ENCODE measurements around the gene PDIA5. TPM values are rescaled to one million over a fixed set of nuclear protein-coding genes. Genes with fewer than 3 reads are reported as not detected.

The PDIA5 gene
- total RNA-seq, 1 experiment from 2014 or later = 28.6 TPM

DNA sequence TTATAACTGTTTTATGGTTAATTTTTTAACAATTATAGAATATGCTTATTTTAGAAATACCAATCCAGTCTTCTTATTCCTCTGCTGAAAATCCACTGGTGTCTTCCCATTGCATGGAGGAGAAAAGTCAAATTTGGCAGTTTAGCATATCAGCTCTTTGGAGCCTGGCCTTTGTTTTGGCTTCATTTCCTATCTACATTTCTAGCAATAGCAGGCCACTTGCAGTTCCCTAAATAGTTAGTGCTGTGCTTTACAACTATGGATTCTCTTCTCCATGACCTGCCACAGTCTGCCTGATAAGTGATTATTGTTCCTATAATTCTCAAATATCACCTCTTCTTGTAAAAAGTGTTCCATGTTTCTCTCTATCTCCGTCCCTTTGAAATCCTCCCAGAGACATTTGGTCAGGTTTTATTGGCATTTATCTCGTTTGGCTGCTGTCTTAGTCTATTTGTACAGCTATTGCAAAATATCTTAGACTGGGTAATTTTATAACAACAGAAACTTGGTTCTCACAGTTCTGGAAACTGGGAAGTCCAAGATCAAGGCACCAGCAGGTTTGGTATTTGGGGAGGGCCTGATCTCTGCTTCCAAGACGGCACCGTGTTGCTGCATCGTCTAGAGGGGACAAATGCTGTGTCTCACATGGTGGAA is 126.8 kb downstream of the PDIA5 start:
- BruUV-seq (replicated peaks) = no TSS peak
- ChIA-PET POLR2A (ENCODE audit: low non-redundant PET) (no interaction called here), CTCF (no interaction called here)
- H3K4me3 ChIP-seq (ENCODE audit: low read depth, low read length, poor library complexity, severe bottlenecking) = no peak overlapping the region
- no peaks in the 10 kb centered on the region for H3K9me3 ChIP-seq (ENCODE audit: low read depth, low read length, poor library complexity, severe bottlenecking)
- no peaks in the 10 kb centered on the region for H3K4me1 ChIP-seq (ENCODE audit: insufficient read depth, low read length, poor library complexity, severe bottlenecking)
- H3K27me3 ChIP-seq (replicated peaks; ENCODE audit: insufficient read depth, low read depth, low read length, poor library complexity) = no peaks in the 10 kb centered on the region
- no peak overlapping the region for H3K27ac ChIP-seq (ENCODE audit: low read depth, low read length, poor library complexity, severe bottlenecking)
- intact Hi-C loops (cut with micrococcal nuclease; ENCODE audit: unreplicated experiment) = no loop called here
- no peaks in the 10 kb centered on the region for H3K36me3 ChIP-seq (ENCODE audit: insufficient read depth, low read length, poor library complexity, severe bottlenecking)
- TF ChIP-seq, protein P1, sequence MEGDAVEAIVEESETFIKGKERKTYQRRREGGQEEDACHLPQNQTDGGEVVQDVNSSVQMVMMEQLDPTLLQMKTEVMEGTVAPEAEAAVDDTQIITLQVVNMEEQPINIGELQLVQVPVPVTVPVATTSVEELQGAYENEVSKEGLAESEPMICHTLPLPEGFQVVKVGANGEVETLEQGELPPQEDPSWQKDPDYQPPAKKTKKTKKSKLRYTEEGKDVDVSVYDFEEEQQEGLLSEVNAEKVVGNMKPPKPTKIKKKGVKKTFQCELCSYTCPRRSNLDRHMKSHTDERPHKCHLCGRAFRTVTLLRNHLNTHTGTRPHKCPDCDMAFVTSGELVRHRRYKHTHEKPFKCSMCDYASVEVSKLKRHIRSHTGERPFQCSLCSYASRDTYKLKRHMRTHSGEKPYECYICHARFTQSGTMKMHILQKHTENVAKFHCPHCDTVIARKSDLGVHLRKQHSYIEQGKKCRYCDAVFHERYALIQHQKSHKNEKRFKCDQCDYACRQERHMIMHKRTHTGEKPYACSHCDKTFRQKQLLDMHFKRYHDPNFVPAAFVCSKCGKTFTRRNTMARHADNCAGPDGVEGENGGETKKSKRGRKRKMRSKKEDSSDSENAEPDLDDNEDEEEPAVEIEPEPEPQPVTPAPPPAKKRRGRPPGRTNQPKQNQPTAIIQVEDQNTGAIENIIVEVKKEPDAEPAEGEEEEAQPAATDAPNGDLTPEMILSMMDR (conservative IDR thresholded peaks at IDR 0.05; ENCODE audit: low read depth, low read length) = no peak
- TF ChIP-seq EZH2 (IDR thresholded peaks at IDR 0.05; ENCODE audit: borderline replicate concordance, low read depth, low read length, poor library complexity, severe bottlenecking) = no peak
- DNase-seq (ENCODE audit: low spot score) = no peak

DNA sequence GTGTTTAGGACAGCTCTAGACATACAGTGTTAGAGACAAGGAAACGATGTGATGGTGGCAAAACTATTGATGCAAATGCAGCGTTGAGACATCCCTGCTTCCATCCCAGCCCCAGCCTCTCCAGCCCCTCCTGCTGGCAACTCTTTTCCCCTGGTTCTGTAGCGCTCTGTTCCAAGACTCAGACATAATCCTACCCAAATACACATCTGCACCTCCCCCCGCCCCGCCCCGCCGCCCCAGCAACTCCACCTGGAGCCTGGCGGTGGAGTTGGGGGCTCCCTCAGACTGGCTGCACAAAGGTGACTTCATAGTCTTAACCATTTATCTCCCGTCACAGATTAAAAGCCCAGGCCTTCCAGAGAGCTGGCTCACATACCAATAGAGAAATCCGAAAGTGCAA is 127.7 kb downstream of the PDIA5 start:
- ChIA-PET CTCF (no interaction called here), POLR2A (ENCODE audit: low non-redundant PET) (no interaction called here)
- Histone ChIP-seq H3K27ac (ENCODE audit: low read depth, low read length, poor library complexity, severe bottlenecking) (no peak overlapping the region), H3K9me3 (ENCODE audit: low read depth, low read length, poor library complexity, severe bottlenecking) (no peaks in the 10 kb centered on the region), H3K4me1 (ENCODE audit: insufficient read depth, low read length, poor library complexity, severe bottlenecking) (no peaks in the 10 kb centered on the region), H3K36me3 (ENCODE audit: insufficient read depth, low read length, poor library complexity, severe bottlenecking) (no peaks in the 10 kb centered on the region), H3K27me3 (replicated peaks; ENCODE audit: insufficient read depth, low read depth, low read length, poor library complexity) (no peaks in the 10 kb centered on the region), H3K4me3 (ENCODE audit: low read depth, low read length, poor library complexity, severe bottlenecking) (no peak overlapping the region)
- TF ChIP-seq EZH2 (IDR thresholded peaks at IDR 0.05; ENCODE audit: borderline replicate concordance, low read depth, low read length, poor library complexity, severe bottlenecking) = no peak
- TF ChIP-seq, protein P1 (conservative IDR thresholded peaks at IDR 0.05; ENCODE audit: low read depth, low read length) = no peak
- intact Hi-C loops (cut with micrococcal nuclease; ENCODE audit: unreplicated experiment) = no loop called here
- DNase-seq (ENCODE audit: low spot score) = no peak
- BruUV-seq (replicated peaks) = no TSS peak

DNA sequence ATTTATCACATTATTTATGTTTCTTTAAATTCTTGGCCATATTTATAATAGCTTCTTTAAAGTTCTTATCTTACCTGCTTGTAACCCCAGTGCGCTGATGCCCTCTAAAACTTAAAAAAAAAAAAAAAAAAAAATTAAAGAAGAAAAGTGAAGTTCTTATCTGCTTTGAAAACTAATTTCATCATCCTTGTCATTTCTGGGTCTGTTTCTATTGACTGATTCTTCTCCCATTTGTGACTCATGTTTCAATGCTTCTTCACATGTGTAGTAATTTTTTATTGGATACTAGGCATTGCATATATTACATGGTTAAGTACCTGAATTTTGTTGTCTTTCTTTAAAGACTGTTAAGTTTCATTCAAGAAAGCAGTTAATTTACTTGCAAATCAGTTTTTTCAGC is 131.5 kb downstream of the PDIA5 start:
- CTCF ChIA-PET = no interaction called here
- TF ChIP-seq EZH2 (IDR thresholded peaks at IDR 0.05; ENCODE audit: borderline replicate concordance, low read depth, low read length, poor library complexity, severe bottlenecking) = no peak
- TF ChIP-seq, protein P1 (conservative IDR thresholded peaks at IDR 0.05; ENCODE audit: low read depth, low read length) = no peak
- no TSS peak for BruUV-seq (replicated peaks)
- POLR2A ChIA-PET (ENCODE audit: low non-redundant PET) = no interaction called here
- Histone ChIP-seq H3K27ac (ENCODE audit: low read depth, low read length, poor library complexity, severe bottlenecking) (no peak overlapping the region), H3K36me3 (ENCODE audit: insufficient read depth, low read length, poor library complexity, severe bottlenecking) (no peaks in the 10 kb centered on the region), H3K4me1 (ENCODE audit: insufficient read depth, low read length, poor library complexity, severe bottlenecking) (peaks cover 7% of the 10 kb centered on the region), H3K4me3 (ENCODE audit: low read depth, low read length, poor library complexity, severe bottlenecking) (no peak overlapping the region), H3K27me3 (replicated peaks; ENCODE audit: insufficient read depth, low read depth, low read length, poor library complexity) (no peaks in the 10 kb centered on the region), H3K9me3 (ENCODE audit: low read depth, low read length, poor library complexity, severe bottlenecking) (no peaks in the 10 kb centered on the region)
- DNase-seq (ENCODE audit: low spot score) = no peak
- intact Hi-C loops (cut with micrococcal nuclease; ENCODE audit: unreplicated experiment) = no loop called here

Data from A673 (cell line).